Fibroblast of lung (primary cell): ENCODE data around the gene GYPC.

Experiments used
- EZH2 ChIP-seq: IDR thresholded peaks from 2 replicates; pipeline ENCODE4 v1.5.1; 2012; ENCODE audit warnings: low read length, control low read depth, mild to moderate bottlenecking; ENCODE audit errors: missing control alignments
- TF ChIP-seq, protein P1 (sequence below), 2 donors: IDR thresholded peaks in 1 of 2; conservative IDR thresholded peaks in 1 of 2; 1 replicate in 1 of 2; 2 replicates in 1 of 2; pipeline ENCODE4 v1.5.1; 2011 to 2012; ENCODE audit warnings: low read length in 2 of 2, control low read depth in 1 of 2, inconsistent platforms in 1 of 2, low read depth in 1 of 2, mild to moderate bottlenecking in 1 of 2

DNA sequence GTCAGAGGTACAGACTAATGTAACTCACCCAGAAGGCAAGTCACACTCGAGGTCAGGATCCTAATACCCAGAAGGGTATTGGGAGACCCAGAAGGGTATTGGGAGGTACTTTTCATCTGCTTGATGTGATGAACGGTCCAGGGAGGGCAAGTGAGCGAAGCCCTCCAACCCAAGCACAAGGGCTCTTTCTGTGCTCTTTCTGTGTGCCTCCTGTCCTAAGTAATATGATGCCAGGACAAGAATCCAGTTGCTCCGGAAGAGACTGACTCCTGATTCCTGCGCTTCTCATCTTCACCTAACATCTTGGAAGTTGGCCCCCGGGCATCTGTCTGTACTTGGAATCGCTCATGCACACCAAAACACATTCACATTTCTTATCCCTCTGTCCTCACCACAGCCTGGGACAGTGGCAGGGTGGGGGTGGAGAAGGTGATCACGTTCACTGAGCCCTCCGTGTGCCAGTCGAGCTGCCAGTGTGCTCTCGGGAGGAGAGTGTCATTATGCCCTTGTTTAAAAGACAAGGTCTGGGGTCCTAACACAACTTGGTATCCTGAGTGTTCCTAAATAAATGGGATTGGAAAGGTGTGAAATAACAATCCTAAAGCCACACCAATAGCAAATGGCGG, 17.1 kb downstream of the GYPC start:
- TF ChIP-seq, protein P1, sequence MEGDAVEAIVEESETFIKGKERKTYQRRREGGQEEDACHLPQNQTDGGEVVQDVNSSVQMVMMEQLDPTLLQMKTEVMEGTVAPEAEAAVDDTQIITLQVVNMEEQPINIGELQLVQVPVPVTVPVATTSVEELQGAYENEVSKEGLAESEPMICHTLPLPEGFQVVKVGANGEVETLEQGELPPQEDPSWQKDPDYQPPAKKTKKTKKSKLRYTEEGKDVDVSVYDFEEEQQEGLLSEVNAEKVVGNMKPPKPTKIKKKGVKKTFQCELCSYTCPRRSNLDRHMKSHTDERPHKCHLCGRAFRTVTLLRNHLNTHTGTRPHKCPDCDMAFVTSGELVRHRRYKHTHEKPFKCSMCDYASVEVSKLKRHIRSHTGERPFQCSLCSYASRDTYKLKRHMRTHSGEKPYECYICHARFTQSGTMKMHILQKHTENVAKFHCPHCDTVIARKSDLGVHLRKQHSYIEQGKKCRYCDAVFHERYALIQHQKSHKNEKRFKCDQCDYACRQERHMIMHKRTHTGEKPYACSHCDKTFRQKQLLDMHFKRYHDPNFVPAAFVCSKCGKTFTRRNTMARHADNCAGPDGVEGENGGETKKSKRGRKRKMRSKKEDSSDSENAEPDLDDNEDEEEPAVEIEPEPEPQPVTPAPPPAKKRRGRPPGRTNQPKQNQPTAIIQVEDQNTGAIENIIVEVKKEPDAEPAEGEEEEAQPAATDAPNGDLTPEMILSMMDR (conservative IDR thresholded peaks at IDR 0.05 in 1 of 2, IDR thresholded peaks at IDR 0.05 in 1 of 2; ENCODE audit: low read depth in 1 of 2, low read length in 2 of 2), result no peak
- TF ChIP-seq EZH2, result no peak
